GM19452 (cell line): ENCODE results near the gene PDX1.

Source experiments
- ATAC-seq: cut with Tn5 transposase; IDR thresholded peaks from one replicate; pipeline ENCODE4 v1.9.1; 2021; ENCODE audit not compliant: unreplicated experiment

The PDX1 gene

GRCh38 chr13:27921961-27922882, 2.4 kb downstream of the PDX1 start:
- no peak for ATAC-seq

- ATAC-seq, result no peak
These were observed 3.2 kb downstream of the PDX1 start for GRCh38 chr13:27922883-27923612.

GRCh38 chr13:27923794-27924528, 4.2 kb downstream of the PDX1 start:
- no peak for ATAC-seq

- no peak for ATAC-seq
These were observed 4.8 kb downstream of the PDX1 start for GRCh38 chr13:27924529-27925141.

- ATAC-seq, result no peak
These were observed 5.6 kb downstream of the PDX1 start for GRCh38 chr13:27925220-27925991.

- ATAC-seq, result no peak
These were observed 7.0 kb downstream of the PDX1 start for GRCh38 chr13:27926644-27927434.

- no peak for ATAC-seq
These were observed 7.9 kb downstream of the PDX1 start for GRCh38 chr13:27927444-27928352.

- no peak for ATAC-seq
These were observed 8.6 kb downstream of the PDX1 start for GRCh38 chr13:27928353-27928804.

- no peak for ATAC-seq
These were observed 9.3 kb downstream of the PDX1 start for GRCh38 chr13:27928805-27929753.

- ATAC-seq, result no peak
These were observed 10.1 kb downstream of the PDX1 start for GRCh38 chr13:27929868-27930267.

- no peak for ATAC-seq
These were observed 13.3 kb downstream of the PDX1 start for GRCh38 chr13:27933118-27933517.

GRCh38 chr13:27933580-27934328, 14.0 kb downstream of the PDX1 start:
- no peak for ATAC-seq

GRCh38 chr13:27942972-27943371, 23.2 kb downstream of the PDX1 start:
- ATAC-seq, result no peak

- no peak for ATAC-seq
These were observed 33.3 kb downstream of the PDX1 start for GRCh38 chr13:27952876-27953675.

- peak; percentile 90 for ATAC-seq
These were observed 34.0 kb downstream of the PDX1 start for GRCh38 chr13:27953676-27954405.
